HepG2 (cell line): ENCODE data around the gene MAP2K7. TPM values are rescaled to one million over a fixed set of nuclear protein-coding genes. Genes with fewer than 3 reads are reported as not detected.
A peak's percentile ranks its signal among the peaks of the same experiment; 100 is the strongest.

Experiments used
- ATAC-seq: fragments of 200-7000 bp; cut with Tn5 transposase; 3 replicates; pipeline ENCODE4 v1.9.1; 2020; ENCODE audit warnings: mild to moderate bottlenecking, moderate library complexity
- BruUV-seq: library from RNA; stranded (reverse); fragments of 400-500 nt; replicated peaks from 2 replicates; lab custom pipeline; 2021; lab: Mats Ljungman, UMichigan
- CTCF ChIA-PET: fragments of 300-600 bp; formaldehyde crosslinking; extraction: SDS; loops from one replicate; lab custom pipeline; 2021; ENCODE audit warnings: low total read pairs, inconsistent platforms, low intra/inter-chr PET ratio; lab: Yijun Ruan, JAX
- POLR2A ChIA-PET: fragments of 350-600 bp; sonication (Branson Sonifier 250); formaldehyde crosslinking; loops from one replicate; lab custom pipeline; 2020; ENCODE audit warnings: antibody characterized with exemption, inconsistent platforms; lab: Yijun Ruan, JAX
- DNase-seq: peaks from one replicate; pipeline ENCODE4 v3.0.0-alpha.2; 2015; ENCODE audit warnings: low spot score
- FAIRE-seq: peaks from 3 replicates; lab custom pipeline; 2011; peaks lifted over from hg19 to GRCh38; lab: Jason Lieb, UNC
- H2AFZ ChIP-seq: one replicate; pipeline ENCODE4 v1.6.1; 2011; ENCODE audit warnings: low read length, inconsistent platforms
- H3K27ac ChIP-seq: fragments of 300-600 bp; 3 replicates; pipeline ENCODE4 v1.8.0; 2011; ENCODE audit warnings: mixed run types, mild to moderate bottlenecking, mixed read lengths, low read length, inconsistent platforms; ENCODE audit not compliant: insufficient read depth; ENCODE audit errors: extremely low read length
- H3K27me3 ChIP-seq, 2 experiments: fragments of 200-600 bp in 1 of 2; 2 replicates in 1 of 2; 3 replicates in 1 of 2; pipeline versions ENCODE4 v1.6.0 to v1.8.0; 2011; ENCODE audit warnings: low read length in 2 of 2, mild to moderate bottlenecking in 2 of 2, moderate library complexity in 2 of 2, inconsistent platforms in 1 of 2; ENCODE audit not compliant: insufficient read depth in 2 of 2, control insufficient read depth in 1 of 2
- H3K36me3 ChIP-seq, 2 experiments: fragments of 200-600 bp in 1 of 2; replicated peaks in 1 of 2; 2 replicates in 1 of 2; 3 replicates in 1 of 2; pipeline versions ENCODE4 v1.5.1 to v1.8.0; 2011; ENCODE audit warnings: low read length in 2 of 2, inconsistent platforms in 1 of 2; ENCODE audit not compliant: insufficient read depth in 2 of 2, control insufficient read depth in 1 of 2
- H3K4me1 ChIP-seq: 2 replicates; pipeline ENCODE4 v1.5.1; 2012; ENCODE audit warnings: low read length, inconsistent platforms; ENCODE audit not compliant: insufficient read depth
- H3K4me2 ChIP-seq: 2 replicates; pipeline ENCODE4 v1.6.0; 2011; ENCODE audit warnings: low read depth, low read length, inconsistent platforms
- H3K4me3 ChIP-seq, 3 experiments: fragments of 200-600 bp in 1 of 3; sonication (generic), shearing (Covaris generic) in 1 of 3; replicated peaks in 1 of 3; 2 replicates each; pipeline ENCODE4 v1.5.1; 2011 to 2016; ENCODE audit warnings: low read length in 3 of 3, inconsistent platforms in 2 of 3, low read depth in 2 of 3, mild to moderate bottlenecking in 2 of 3, control low read depth in 1 of 3, mixed read lengths in 1 of 3; ENCODE audit not compliant: insufficient read depth in 1 of 3
- H3K79me2 ChIP-seq: one replicate; pipeline ENCODE4 v1.6.1; 2011; ENCODE audit warnings: low read length, inconsistent platforms; ENCODE audit not compliant: insufficient read depth
- H3K9ac ChIP-seq: 2 replicates; pipeline ENCODE4 v1.6.0; 2011; ENCODE audit warnings: mild to moderate bottlenecking, low read depth, low read length, inconsistent platforms; ENCODE audit not compliant: insufficient read depth
- H3K9me3 ChIP-seq: 2 replicates; pipeline ENCODE4 v1.5.1; 2012; ENCODE audit warnings: mild to moderate bottlenecking, low read length
- H4K20me1 ChIP-seq: 2 replicates; pipeline ENCODE4 v1.6.0; 2011; ENCODE audit warnings: inconsistent platforms, mild to moderate bottlenecking, low read length, moderate library complexity; ENCODE audit not compliant: insufficient read depth
- ATRX ChIP-seq: sonication (generic); formaldehyde crosslinking; IDR thresholded peaks from 2 replicates; pipeline ENCODE4 v1.4.0; 2020; ENCODE audit warnings: missing genetic modification reagents, borderline replicate concordance
- DRAP1 ChIP-seq: IDR thresholded peaks from 2 replicates; pipeline ENCODE4 v1.6.1; 2016; ENCODE audit warnings: missing genetic modification reagents, missing compliant biosample characterization
- HNRNPUL1 ChIP-seq: fragments of 200-400 bp; formaldehyde crosslinking; IDR thresholded peaks from 2 replicates; pipeline ENCODE4 v1.6.1; 2017; ENCODE audit warnings: low read depth, mild to moderate bottlenecking, low read length, moderate library complexity
- KLF11 ChIP-seq: IDR thresholded peaks from 2 replicates; pipeline ENCODE4 v1.6.1; 2016; ENCODE audit warnings: missing compliant biosample characterization
- MLLT10 ChIP-seq: sonication (generic); formaldehyde crosslinking; IDR thresholded peaks from 2 replicates; pipeline ENCODE4 v1.4.0; 2020; ENCODE audit warnings: missing genetic modification reagents
- MLX ChIP-seq: IDR thresholded peaks from 2 replicates; pipeline ENCODE4 v1.6.1; 2016
- PAX8 ChIP-seq: sonication (generic); formaldehyde crosslinking; IDR thresholded peaks from 2 replicates; pipeline ENCODE4 v1.8.0; 2022; ENCODE audit warnings: mild to moderate bottlenecking, missing genetic modification reagents, borderline replicate concordance
- REXO4 ChIP-seq: sonication (generic); formaldehyde crosslinking; IDR thresholded peaks from 2 replicates; pipeline ENCODE4 v1.8.0; 2022; ENCODE audit warnings: missing genetic modification reagents, mild to moderate bottlenecking, borderline replicate concordance
- SRF ChIP-seq: IDR thresholded peaks from 2 replicates; pipeline ENCODE4 v1.6.1; 2011; ENCODE audit warnings: mild to moderate bottlenecking, low read depth, low read length, moderate library complexity
- ZFYVE20 ChIP-seq: sonication (generic); formaldehyde crosslinking; IDR thresholded peaks from 2 replicates; pipeline ENCODE4 v1.8.0; 2023; ENCODE audit warnings: low read depth, mild to moderate bottlenecking, moderate library complexity, missing genetic modification reagents, borderline replicate concordance
- ZKSCAN5 ChIP-seq: sonication (generic); formaldehyde crosslinking; IDR thresholded peaks from 2 replicates; pipeline ENCODE4 v1.5.1; 2020; ENCODE audit warnings: mild to moderate bottlenecking, missing genetic modification reagents
- ZNF136 ChIP-seq: sonication (generic); formaldehyde crosslinking; IDR thresholded peaks from 2 replicates; pipeline ENCODE4 v1.8.1; 2022; ENCODE audit warnings: low read depth, mild to moderate bottlenecking, moderate library complexity, missing genetic modification reagents
- ZNF17 ChIP-seq: sonication (generic); formaldehyde crosslinking; IDR thresholded peaks from 2 replicates; pipeline ENCODE4 v1.5.0; 2020; ENCODE audit warnings: mild to moderate bottlenecking, missing genetic modification reagents
- ZNF276 ChIP-seq: sonication (generic); formaldehyde crosslinking; IDR thresholded peaks from 2 replicates; pipeline ENCODE4 v1.4.0; 2020; ENCODE audit warnings: mild to moderate bottlenecking, low read depth, missing genetic modification reagents
- ZNF3 ChIP-seq: IDR thresholded peaks from 2 replicates; pipeline ENCODE4 v1.7.0; 2017; ENCODE audit warnings: inconsistent platforms
- ZNF790 ChIP-seq: sonication (generic); formaldehyde crosslinking; IDR thresholded peaks from 2 replicates; pipeline ENCODE4 v1.8.0; 2022; ENCODE audit warnings: missing genetic modification reagents, mild to moderate bottlenecking, borderline replicate concordance
- WGBS: methylation state at CpG from one replicate; pipeline ENCODE4 v1.1.6; 2017; ENCODE audit warnings: low lambda C conversion rate; 5-methylcytosine and 5-hydroxymethylcytosine counted together
- in situ Hi-C: cut with HindIII; loops from 2 replicates; pipeline ENCODE4 v1.10.0; 2017; ENCODE audit warnings: low pct_unique_long_range_greater_than_20kb; ENCODE audit not compliant: extremely low pct_ligation_motif_present
- intact Hi-C: fragments of 100-400 bp; cut with micrococcal nuclease; formaldehyde crosslinking; loops from one replicate; pipeline ENCODE4 v1.10.0; 2022; ENCODE audit not compliant: unreplicated experiment
- polyA plus RNA-seq, 8 experiments: library from polyadenylated mRNA; depleted of rRNA in 3 of 8; stranded (reverse) in 7 of 8; unstranded in 1 of 8; fragments of >200 nt; fragmentation: Illumina TruSeq in 4 of 8; extraction: Trizol in 4 of 8; gene quantifications; 2 replicates each; pipeline versions ENCODE4 v1.2.1 to v1.2.3, GENCODE V29; 2011 to 2016; ENCODE audit warnings: low read depth in 4 of 8, missing spikeins in 1 of 8, mixed read lengths in 1 of 8; ENCODE audit not compliant: insufficient read depth in 1 of 8
- total RNA-seq, 5 experiments: library from RNA; depleted of rRNA; stranded (reverse); fragments of >200 nt; fragmentation: Illumina TruSeq; extraction: Trizol; gene quantifications; 2 replicates each; pipeline ENCODE4 v1.2.3, GENCODE V29; 2016; ENCODE audit warnings: low read depth in 1 of 5
- TF ChIP-seq, protein P1 (sequence below): sonication (generic); formaldehyde crosslinking; IDR thresholded peaks from 2 replicates; pipeline ENCODE4 v1.8.0; 2022; ENCODE audit warnings: low read depth, missing genetic modification reagents
- TF ChIP-seq, protein P2 (sequence below): sonication (generic); formaldehyde crosslinking; IDR thresholded peaks from 2 replicates; pipeline ENCODE4 v1.5.0; 2020; ENCODE audit warnings: missing genetic modification reagents

MAP2K7 gene
- total and polyA plus RNA-seq, 2 of the 13 experiments (the other 11 are each of a cell fraction or from before 2014, with no cell fraction given), result 9.0 to 10.8 TPM

- peak; percentile 63 for FAIRE-seq
- no peak for TF ChIP-seq ZNF17 (CRISPR knock-in tag)
- no peak for TF ChIP-seq SRF
- TF ChIP-seq REXO4, result no peak
- TF ChIP-seq ZNF3 (CRISPR knock-in tag), result no peak
- no peak for TF ChIP-seq MLLT10 (CRISPR knock-in tag)
- no peak for TF ChIP-seq HNRNPUL1
- no peak for TF ChIP-seq ATRX (CRISPR knock-in tag)
- no peak for TF ChIP-seq ZKSCAN5 (CRISPR knock-in tag)
- TF ChIP-seq, protein P1, sequence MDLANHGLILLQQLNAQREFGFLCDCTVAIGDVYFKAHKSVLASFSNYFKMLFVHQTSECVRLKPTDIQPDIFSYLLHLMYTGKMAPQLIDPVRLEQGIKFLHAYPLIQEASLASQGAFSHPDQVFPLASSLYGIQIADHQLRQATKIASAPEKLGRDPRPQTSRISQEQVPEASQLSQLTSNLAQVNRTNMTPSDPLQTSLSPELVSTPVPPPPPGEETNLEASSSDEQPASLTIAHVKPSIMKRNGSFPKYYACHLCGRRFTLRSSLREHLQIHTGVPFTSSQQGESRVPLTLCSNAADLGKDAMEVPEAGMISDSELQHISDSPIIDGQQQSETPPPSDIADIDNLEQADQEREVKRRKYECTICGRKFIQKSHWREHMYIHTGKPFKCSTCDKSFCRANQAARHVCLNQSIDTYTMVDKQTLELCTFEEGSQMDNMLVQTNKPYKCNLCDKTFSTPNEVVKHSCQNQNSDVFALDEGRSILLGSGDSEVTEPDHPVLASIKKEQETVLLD (CRISPR knock-in tag), result peak; percentile 83
- TF ChIP-seq ZNF136 (CRISPR knock-in tag), result peak; percentile 46
- no peak for TF ChIP-seq ZNF790 (CRISPR knock-in tag)
- no peak; the same call in 1 of the 2 replicates for TF ChIP-seq KLF11 (CRISPR knock-in tag)
- TF ChIP-seq MLX, result no peak
- peak; percentile 46; the same call in 1 of the 2 replicates for TF ChIP-seq ZNF276 (CRISPR knock-in tag)
- TF ChIP-seq PAX8 (CRISPR knock-in tag), result no peak
- peak; percentile 37; the same call in 1 of the 2 replicates for TF ChIP-seq DRAP1
- TF ChIP-seq ZFYVE20 (CRISPR knock-in tag), result no peak
- TF ChIP-seq, protein P2, sequence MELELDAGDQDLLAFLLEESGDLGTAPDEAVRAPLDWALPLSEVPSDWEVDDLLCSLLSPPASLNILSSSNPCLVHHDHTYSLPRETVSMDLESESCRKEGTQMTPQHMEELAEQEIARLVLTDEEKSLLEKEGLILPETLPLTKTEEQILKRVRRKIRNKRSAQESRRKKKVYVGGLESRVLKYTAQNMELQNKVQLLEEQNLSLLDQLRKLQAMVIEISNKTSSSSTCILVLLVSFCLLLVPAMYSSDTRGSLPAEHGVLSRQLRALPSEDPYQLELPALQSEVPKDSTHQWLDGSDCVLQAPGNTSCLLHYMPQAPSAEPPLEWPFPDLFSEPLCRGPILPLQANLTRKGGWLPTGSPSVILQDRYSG (CRISPR knock-in tag), result no peak
These were observed 16.2 kb downstream of the MAP2K7 start, which contains the start of gene SNAPC2 for GRCh38 chr19:7919610-7920518. Gene SNAPC2 (plus strand): TSS chr19:7920338. CDS start chr19:7920367, 29 bp downstream.

More at GRCh38 chr19:7919610-7920518, 16.2 kb downstream of the MAP2K7 start, which contains the start of gene SNAPC2:
- peak; percentile 53 for ATAC-seq
- peak within 1 kb of the TSS; percentile 92 for H3K27ac ChIP-seq
- peak; percentile 89 for DNase-seq
- H3K4me1 ChIP-seq, result peaks cover 41% of the 10 kb centered on the region
- WGBS, result 2% methylated on average over 33 of the region's 62 CpGs
- H3K36me3 ChIP-seq, result peaks cover 5 to 10% of the 10 kb centered on the region in 2 experiments; a peak in 2 of 5 replicates
- no peaks in the 10 kb centered on the region for H3K9me3 ChIP-seq
- peak within 1 kb of the TSS; percentile 86 for H3K9ac ChIP-seq
- BruUV-seq, result TSS peak; percentile 84
- H2AFZ ChIP-seq, result no peak within 1 kb of the TSS
- intact Hi-C loops (no loop called here), in situ Hi-C loops (loop anchor here (5.0 kb wide), 1 partner anchor 68 kb away; no protein-coding TSS in a partner anchor)
- no peaks in the 10 kb centered on the region; a peak in 1 of 5 replicates for H3K27me3 ChIP-seq
- no peaks in the 10 kb centered on the region for H3K79me2 ChIP-seq
- ChIA-PET POLR2A (interaction anchor here (0.6 to 6.4 kb wide), 21 partner anchors 9 to 1199 kb away, joined by 3 to 85 read pairs (median 8); partner anchors contain the start of genes C3, LRRC8E, MAP2K7 and TIMM44), CTCF (interaction anchor here (1.4 to 1.7 kb wide), 2 partner anchors 51 to 67 kb away, joined by 3 to 5 read pairs; no protein-coding TSS in a partner anchor)
- peaks cover 5% of the 10 kb centered on the region; the same call in 1 of the 2 replicates for H4K20me1 ChIP-seq
- peak within 1 kb of the TSS; percentile 85 to 89 (median 87) for H3K4me3 ChIP-seq
- H3K4me2 ChIP-seq, result peak within 1 kb of the TSS; percentile 91
